GM12875 (cell line): ENCODE data around the gene TANGO6.

Experiments used
- H3K4me3 ChIP-seq: one replicate; pipeline ENCODE4 v1.5.1; 2011; ENCODE audit warnings: low read depth, low read length, control low read depth
- TF ChIP-seq, protein P1 (sequence below): IDR thresholded peaks from 2 replicates; pipeline ENCODE4 v1.5.1; 2011; ENCODE audit warnings: low read depth, mild to moderate bottlenecking, control low read depth, inconsistent platforms, low read length, moderate library complexity, borderline replicate concordance; ENCODE audit not compliant: insufficient read depth

The TANGO6 gene

DNA sequence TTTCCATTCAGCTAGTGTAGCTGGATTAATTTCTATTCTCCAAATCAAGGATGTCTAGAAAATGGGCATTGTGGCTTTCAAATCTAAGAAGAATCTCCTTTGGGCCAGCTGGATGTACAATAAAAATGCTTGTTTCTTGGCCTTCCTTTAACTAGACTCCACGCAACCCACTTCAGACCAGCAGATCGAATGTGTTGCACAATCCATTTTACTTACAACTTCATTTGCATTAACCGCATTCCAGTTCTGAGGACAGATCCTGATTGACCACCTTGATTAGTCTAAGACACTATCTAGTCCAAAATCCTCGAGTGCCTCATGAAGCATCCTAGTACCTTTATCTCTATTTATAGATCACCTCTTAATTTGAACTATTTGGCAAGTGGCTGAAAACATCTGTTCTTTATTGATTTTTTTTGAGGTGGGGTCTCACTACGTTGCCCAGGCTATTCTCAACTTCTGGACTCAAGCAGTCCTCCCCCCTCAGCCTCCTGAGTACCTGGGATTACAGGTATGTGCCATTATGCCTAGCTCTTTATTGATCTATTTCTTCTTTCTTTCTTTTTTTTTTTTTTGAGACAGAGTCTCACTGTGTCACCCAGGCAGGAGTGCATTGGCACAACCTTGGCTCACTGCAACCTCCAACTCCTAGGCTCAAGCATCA, 241.8 kb downstream of the TANGO6 start:
- TF ChIP-seq, protein P1, sequence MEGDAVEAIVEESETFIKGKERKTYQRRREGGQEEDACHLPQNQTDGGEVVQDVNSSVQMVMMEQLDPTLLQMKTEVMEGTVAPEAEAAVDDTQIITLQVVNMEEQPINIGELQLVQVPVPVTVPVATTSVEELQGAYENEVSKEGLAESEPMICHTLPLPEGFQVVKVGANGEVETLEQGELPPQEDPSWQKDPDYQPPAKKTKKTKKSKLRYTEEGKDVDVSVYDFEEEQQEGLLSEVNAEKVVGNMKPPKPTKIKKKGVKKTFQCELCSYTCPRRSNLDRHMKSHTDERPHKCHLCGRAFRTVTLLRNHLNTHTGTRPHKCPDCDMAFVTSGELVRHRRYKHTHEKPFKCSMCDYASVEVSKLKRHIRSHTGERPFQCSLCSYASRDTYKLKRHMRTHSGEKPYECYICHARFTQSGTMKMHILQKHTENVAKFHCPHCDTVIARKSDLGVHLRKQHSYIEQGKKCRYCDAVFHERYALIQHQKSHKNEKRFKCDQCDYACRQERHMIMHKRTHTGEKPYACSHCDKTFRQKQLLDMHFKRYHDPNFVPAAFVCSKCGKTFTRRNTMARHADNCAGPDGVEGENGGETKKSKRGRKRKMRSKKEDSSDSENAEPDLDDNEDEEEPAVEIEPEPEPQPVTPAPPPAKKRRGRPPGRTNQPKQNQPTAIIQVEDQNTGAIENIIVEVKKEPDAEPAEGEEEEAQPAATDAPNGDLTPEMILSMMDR: no peak
- H3K4me3 ChIP-seq: no peak overlapping the region

DNA sequence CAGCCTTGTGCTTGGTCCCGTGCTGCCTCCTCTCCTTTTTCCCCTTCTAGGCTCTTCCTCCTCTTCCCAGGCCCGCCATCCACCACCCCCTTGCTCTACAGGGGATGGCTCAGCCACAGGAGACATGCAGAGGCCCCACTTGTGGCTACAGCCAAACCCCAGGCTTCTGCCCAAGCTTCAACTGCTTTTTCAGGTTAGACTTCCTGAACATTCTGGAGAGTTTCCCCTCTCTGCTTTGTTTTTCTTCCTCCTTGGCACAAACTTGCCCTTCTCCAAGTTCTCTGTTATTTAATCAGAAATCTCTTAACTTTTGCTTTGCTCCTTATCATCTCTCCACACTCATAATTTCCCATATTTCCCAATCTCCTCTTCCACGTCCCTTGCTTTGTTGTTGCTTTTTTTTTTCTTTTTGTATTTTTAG, 243.8 kb downstream of the TANGO6 start:
- no peak overlapping the region for H3K4me3 ChIP-seq
- TF ChIP-seq, protein P1: no peak

- TF ChIP-seq, protein P1: no peak
- no peak overlapping the region for H3K4me3 ChIP-seq
Measured at GRCh38 chr16:69088684-69089083, 245.4 kb downstream of the TANGO6 start.

GRCh38 chr16:69089091-69089910, 246.0 kb downstream of the TANGO6 start:
- H3K4me3 ChIP-seq: no peak overlapping the region
- TF ChIP-seq, protein P1: no peak

DNA sequence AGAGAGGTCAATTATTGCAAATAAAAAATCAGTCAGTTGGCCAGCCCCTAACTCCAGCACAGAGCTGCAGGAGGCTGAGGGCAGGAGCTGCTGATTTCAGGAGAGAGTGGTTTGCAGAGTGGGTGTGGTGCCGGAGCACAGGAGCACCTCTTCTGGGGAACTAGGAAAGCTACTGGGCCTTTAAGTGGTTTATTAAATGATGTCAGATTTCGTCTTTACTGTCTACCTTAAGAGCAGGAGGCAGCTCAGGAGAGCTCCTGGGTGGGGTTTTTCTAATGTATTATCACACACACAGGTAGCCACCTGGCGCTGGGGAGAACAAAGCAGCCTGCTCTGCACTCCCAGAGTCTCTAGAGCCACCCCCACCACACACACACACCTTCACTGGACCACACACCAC, 250.6 kb downstream of the TANGO6 start:
- H3K4me3 ChIP-seq: no peak overlapping the region

GRCh38 chr16:69094501-69094900, 251.2 kb downstream of the TANGO6 start:
- TF ChIP-seq, protein P1: no peak
- H3K4me3 ChIP-seq: no peak overlapping the region

More for the DNA sequence above, 250.6 kb downstream of the TANGO6 start:
- TF ChIP-seq, protein P1: no peak
